ENCODE results near the gene DAB2.

The DAB2 gene

GRCh38 chr5:39423331-39423751, 1.4 kb downstream of the DAB2 start:
- peak overlapping the region; percentile 70 for H3K27ac ChIP-seq
- in situ Hi-C loops (cut with HindIII; ENCODE audit: low pct_ligation_motif_present, low sequenced_read_pairs): no loop called here
- H3K4me3 ChIP-seq (ENCODE audit: low read depth, low read length): peak overlapping the region; percentile 83
- peaks cover 3% of the 10 kb centered on the region for H3K36me3 ChIP-seq (replicated peaks)
- TF ChIP-seq, protein P1, sequence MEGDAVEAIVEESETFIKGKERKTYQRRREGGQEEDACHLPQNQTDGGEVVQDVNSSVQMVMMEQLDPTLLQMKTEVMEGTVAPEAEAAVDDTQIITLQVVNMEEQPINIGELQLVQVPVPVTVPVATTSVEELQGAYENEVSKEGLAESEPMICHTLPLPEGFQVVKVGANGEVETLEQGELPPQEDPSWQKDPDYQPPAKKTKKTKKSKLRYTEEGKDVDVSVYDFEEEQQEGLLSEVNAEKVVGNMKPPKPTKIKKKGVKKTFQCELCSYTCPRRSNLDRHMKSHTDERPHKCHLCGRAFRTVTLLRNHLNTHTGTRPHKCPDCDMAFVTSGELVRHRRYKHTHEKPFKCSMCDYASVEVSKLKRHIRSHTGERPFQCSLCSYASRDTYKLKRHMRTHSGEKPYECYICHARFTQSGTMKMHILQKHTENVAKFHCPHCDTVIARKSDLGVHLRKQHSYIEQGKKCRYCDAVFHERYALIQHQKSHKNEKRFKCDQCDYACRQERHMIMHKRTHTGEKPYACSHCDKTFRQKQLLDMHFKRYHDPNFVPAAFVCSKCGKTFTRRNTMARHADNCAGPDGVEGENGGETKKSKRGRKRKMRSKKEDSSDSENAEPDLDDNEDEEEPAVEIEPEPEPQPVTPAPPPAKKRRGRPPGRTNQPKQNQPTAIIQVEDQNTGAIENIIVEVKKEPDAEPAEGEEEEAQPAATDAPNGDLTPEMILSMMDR (IDR thresholded peaks at IDR 0.05; ENCODE audit: low read depth, low read length, missing control alignments): no peak
- H3K27me3 ChIP-seq (replicated peaks): no peaks in the 10 kb centered on the region
- DNase-seq: no peak

DNA sequence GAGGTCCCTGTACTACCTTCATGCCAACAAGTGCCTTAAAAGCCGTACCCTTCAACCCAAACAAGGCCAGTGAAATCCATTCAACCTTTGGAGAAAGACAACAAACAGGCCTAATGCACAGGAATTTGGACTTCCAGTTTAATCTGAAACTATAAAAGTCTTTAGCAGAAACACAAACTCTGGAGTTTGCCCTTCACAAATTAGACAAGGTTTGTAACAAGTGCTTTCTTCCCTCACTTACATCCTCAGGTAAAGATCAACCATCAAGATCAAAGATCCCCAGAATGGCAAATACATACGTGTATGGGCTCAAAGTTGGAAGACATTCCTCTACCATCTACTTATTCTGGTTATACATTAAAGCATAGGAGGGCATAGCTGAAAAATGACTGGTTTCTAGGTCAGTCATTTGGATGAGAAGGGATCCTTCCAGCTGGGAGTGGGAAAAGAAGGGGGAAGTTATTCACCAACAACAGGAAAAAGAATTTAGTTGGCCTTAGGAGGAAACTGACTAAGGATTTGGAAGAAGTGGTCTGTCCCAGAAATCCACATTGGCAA, 2.0 kb downstream of the DAB2 start:
- peak overlapping the region; percentile 83 for H3K4me3 ChIP-seq (ENCODE audit: low read depth, low read length)
- peaks cover 3% of the 10 kb centered on the region for H3K36me3 ChIP-seq (replicated peaks)
- no peak overlapping the region for H3K27ac ChIP-seq
- no peaks in the 10 kb centered on the region for H3K27me3 ChIP-seq (replicated peaks)
- in situ Hi-C loops (cut with HindIII; ENCODE audit: low pct_ligation_motif_present, low sequenced_read_pairs): no loop called here
- no peak for DNase-seq
- TF ChIP-seq, protein P1 (IDR thresholded peaks at IDR 0.05; ENCODE audit: low read depth, low read length, missing control alignments): no peak

DNA sequence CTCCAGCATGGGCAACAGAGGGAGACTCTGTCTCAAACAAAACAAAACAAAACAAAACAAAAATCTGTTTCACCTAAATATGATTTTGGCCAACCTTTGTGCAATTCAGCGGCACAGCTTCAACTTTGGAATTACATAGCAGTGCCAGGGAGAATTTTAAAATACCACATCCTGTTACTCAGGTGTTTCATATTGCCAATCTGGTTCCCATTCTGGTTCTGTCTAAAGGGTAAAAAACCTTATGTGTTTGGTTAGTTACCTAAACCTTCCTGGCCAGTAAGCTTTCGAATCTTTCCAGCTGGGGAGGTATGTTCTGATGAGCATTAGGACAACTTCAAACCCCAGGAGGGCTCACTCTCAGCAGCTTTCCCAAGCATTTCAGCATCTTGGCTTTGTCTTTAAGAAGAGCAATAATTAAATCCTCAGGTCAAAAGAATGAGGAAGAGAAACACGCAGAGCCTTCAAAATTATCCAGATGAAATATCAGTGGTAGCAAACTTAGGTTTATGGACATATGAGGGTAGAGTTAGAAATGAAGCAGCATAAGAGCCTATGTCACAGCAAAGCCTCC, 2.7 kb downstream of the DAB2 start:
- no peaks in the 10 kb centered on the region for H3K27me3 ChIP-seq (replicated peaks)
- TF ChIP-seq, protein P1 (IDR thresholded peaks at IDR 0.05; ENCODE audit: low read depth, low read length, missing control alignments): no peak
- peaks cover 3% of the 10 kb centered on the region for H3K36me3 ChIP-seq (replicated peaks)
- no peak overlapping the region for H3K4me3 ChIP-seq (ENCODE audit: low read depth, low read length)
- in situ Hi-C loops (cut with HindIII; ENCODE audit: low pct_ligation_motif_present, low sequenced_read_pairs): no loop called here
- H3K27ac ChIP-seq: no peak overlapping the region
- DNase-seq: no peak

GRCh38 chr5:39420482-39421145, 4.2 kb downstream of the DAB2 start:
- in situ Hi-C loops (cut with HindIII; ENCODE audit: low pct_ligation_motif_present, low sequenced_read_pairs): no loop called here
- Histone ChIP-seq H3K27me3 (replicated peaks) (no peaks in the 10 kb centered on the region), H3K36me3 (replicated peaks) (peaks cover 3% of the 10 kb centered on the region), H3K4me3 (ENCODE audit: low read depth, low read length) (no peak overlapping the region), H3K27ac (peak overlapping the region; percentile 42)
- TF ChIP-seq, protein P1 (IDR thresholded peaks at IDR 0.05; ENCODE audit: low read depth, low read length, missing control alignments): no peak
- DNase-seq: peak; percentile 55

- no peak overlapping the region for H3K4me3 ChIP-seq (ENCODE audit: low read depth, low read length)
- TF ChIP-seq, protein P1 (IDR thresholded peaks at IDR 0.05; ENCODE audit: low read depth, low read length, missing control alignments): no peak
- no peaks in the 10 kb centered on the region for H3K27me3 ChIP-seq (replicated peaks)
- no peak overlapping the region for H3K27ac ChIP-seq
- DNase-seq: no peak
- in situ Hi-C loops (cut with HindIII; ENCODE audit: low pct_ligation_motif_present, low sequenced_read_pairs): no loop called here
- H3K36me3 ChIP-seq (replicated peaks): peaks cover 3% of the 10 kb centered on the region
Observed at GRCh38 chr5:39419796-39420195, 5.0 kb downstream of the DAB2 start.
